Measurements from ENCODE around the gene IGF2BP3.
A peak's percentile ranks its signal among the peaks of the same experiment; 100 is the strongest.
"Not testable (repeated sequence)": the region's sequence is repeated elsewhere in the genome, so short reads cannot be mapped to it uniquely, and the experiment has no call there.

Gene IGF2BP3

GRCh38 chr7:23470330-23471105, at the start of gene IGF2BP3:
Gene IGF2BP3 (minus strand): TSS chr7:23470491. CDS start chr7:23470110, 381 bp downstream.
- DNase-seq: peak; percentile 20

GRCh38 chr7:23514755-23515154, 44.5 kb upstream of the IGF2BP3 start:
- DNase-seq: no peak

- not testable (repeated sequence) for DNase-seq
Measured at GRCh38 chr7:23513746-23514145, 43.5 kb upstream of the IGF2BP3 start.

- DNase-seq: no peak
Measured at GRCh38 chr7:23494009-23494408, 23.7 kb upstream of the IGF2BP3 start.

- DNase-seq: no peak
Measured at GRCh38 chr7:23491502-23491901, 21.2 kb upstream of the IGF2BP3 start.

- peak; percentile 43 for DNase-seq
Measured at GRCh38 chr7:23490357-23491135, 20.3 kb upstream of the IGF2BP3 start.

GRCh38 chr7:23488714-23489113, 18.4 kb upstream of the IGF2BP3 start:
- DNase-seq: not testable (repeated sequence)

- no peak for DNase-seq
Measured at GRCh38 chr7:23487670-23488069, 17.4 kb upstream of the IGF2BP3 start.

- no peak for DNase-seq
Measured at GRCh38 chr7:23486002-23486773, 15.9 kb upstream of the IGF2BP3 start.

- DNase-seq: no peak
Measured at GRCh38 chr7:23482686-23483085, 12.4 kb upstream of the IGF2BP3 start.

GRCh38 chr7:23477962-23478866, 7.9 kb upstream of the IGF2BP3 start:
- no peak for DNase-seq

- DNase-seq: no peak
Measured at GRCh38 chr7:23477157-23477499, 6.8 kb upstream of the IGF2BP3 start.

- no peak for DNase-seq
Measured at GRCh38 chr7:23476286-23477156, 6.2 kb upstream of the IGF2BP3 start.

GRCh38 chr7:23475576-23475839, 5.2 kb upstream of the IGF2BP3 start:
- DNase-seq: no peak

- no peak for DNase-seq
Measured at GRCh38 chr7:23474829-23475575, 4.7 kb upstream of the IGF2BP3 start.

GRCh38 chr7:23474094-23474828, 4.0 kb upstream of the IGF2BP3 start:
- peak; percentile 50 for DNase-seq

- DNase-seq: no peak
Measured at GRCh38 chr7:23473844-23474093, 3.5 kb upstream of the IGF2BP3 start.

- DNase-seq: no peak
Measured at GRCh38 chr7:23472956-23473843, 2.9 kb upstream of the IGF2BP3 start.

- no peak for DNase-seq
Measured at GRCh38 chr7:23472556-23472955, 2.3 kb upstream of the IGF2BP3 start.

All from stimulated activated CD4-positive, alpha-beta T cell treated with anti-CD3 and anti-CD28 coated beads, Interleukin-4, amount 100 ng/mL, for 24 hours (primary cell).